ENCODE results near the gene MYCBP2.

MYCBP2 gene

GRCh38 chr13:77239312-77239711 is 87.6 kb downstream of the MYCBP2 start:
- ChIA-PET POLR2A (no interaction called here), CTCF (no interaction called here)
- no peak for TF ChIP-seq CTCF (IDR thresholded peaks at IDR 0.05; ENCODE audit: control extremely low read depth, extremely low read depth, low read depth, missing control alignments)
- DNase-seq (ENCODE audit: extremely low spot score) = no peak

GRCh38 chr13:77235456-77236022 is 91.4 kb downstream of the MYCBP2 start:
- ChIA-PET POLR2A (no interaction called here), CTCF (interaction anchor here (1.4 to 1.9 kb wide), 2 partner anchors 8 to 243 kb away, joined by 4 to 6 read pairs; no protein-coding TSS in a partner anchor)
- DNase-seq (ENCODE audit: extremely low spot score) = no peak
- TF ChIP-seq CTCF (IDR thresholded peaks at IDR 0.05; ENCODE audit: control extremely low read depth, extremely low read depth, low read depth, missing control alignments) = no peak

DNA sequence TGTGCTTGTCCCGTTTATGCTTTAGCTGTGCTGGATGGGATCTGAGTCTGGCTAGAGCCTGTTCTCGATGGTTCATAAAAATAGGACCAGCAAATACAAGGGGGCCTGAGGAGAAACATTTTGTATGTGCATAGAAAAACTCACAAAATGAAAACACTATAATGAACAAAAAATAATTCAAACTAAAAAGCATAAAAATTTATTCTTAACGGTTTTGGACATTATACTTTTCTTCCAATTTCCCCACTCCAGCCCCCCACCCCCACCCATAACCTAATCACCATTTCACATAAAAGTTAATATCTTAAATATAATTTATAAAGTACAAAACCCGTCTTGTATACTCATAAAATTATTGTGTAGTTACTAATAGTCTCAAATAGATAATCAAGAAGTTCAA is 93.7 kb downstream of the MYCBP2 start:
- no peak for DNase-seq (ENCODE audit: extremely low spot score)
- CTCF ChIA-PET = no interaction called here
- no peak for TF ChIP-seq CTCF (IDR thresholded peaks at IDR 0.05; ENCODE audit: control extremely low read depth, extremely low read depth, low read depth, missing control alignments)
- POLR2A ChIA-PET = no interaction called here

DNA sequence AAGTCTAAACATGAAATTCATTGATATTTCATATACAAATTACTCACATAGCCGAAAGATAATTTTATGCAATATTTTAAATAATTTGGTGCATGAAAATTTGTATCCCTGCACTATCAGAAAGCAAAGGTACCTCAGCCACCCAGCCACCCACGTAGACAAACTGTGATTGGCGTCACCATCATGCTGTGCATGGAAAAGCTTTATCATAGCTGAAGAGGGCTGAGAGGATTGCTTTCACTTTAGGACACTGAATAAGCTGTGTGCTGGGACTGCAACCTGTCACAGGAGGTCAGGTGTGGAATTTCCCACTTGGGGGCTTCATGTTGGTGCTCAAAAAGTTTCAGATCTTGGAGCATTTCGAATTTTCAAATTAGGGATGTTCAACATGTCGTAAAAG is 96.3 kb downstream of the MYCBP2 start:
- no peak for TF ChIP-seq CTCF (IDR thresholded peaks at IDR 0.05; ENCODE audit: control extremely low read depth, extremely low read depth, low read depth, missing control alignments)
- ChIA-PET CTCF (interaction anchor here (0.8 kb wide), 1 partner anchor 248 kb away, joined by 3 read pairs; no protein-coding TSS in a partner anchor), POLR2A (no interaction called here)
- no peak for DNase-seq (ENCODE audit: extremely low spot score)

DNA sequence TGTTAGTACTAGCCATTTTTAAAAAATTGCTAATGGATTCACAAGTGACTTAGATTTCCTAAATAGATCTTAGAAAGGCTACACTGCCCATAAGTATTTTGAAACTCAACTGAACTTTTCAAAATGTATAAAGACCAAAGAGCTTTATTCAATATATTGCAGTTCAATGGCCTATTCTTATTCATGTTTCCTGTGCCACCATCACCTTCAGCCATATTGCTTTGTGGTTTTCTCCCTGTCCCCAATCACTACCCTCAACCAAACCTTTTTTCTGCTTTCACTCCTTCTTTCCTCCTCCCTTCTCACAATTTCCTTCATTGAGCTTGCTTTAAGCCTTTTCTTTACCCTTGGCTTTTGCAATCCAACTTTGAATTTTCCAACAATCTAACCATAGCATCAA is 100.9 kb downstream of the MYCBP2 start:
- CTCF ChIA-PET = interaction anchor here (1.3 to 1.5 kb wide), 2 partner anchors 46 to 253 kb away, joined by 3 read pairs; no protein-coding TSS in a partner anchor
- TF ChIP-seq CTCF (IDR thresholded peaks at IDR 0.05; ENCODE audit: control extremely low read depth, extremely low read depth, low read depth, missing control alignments) = no peak
- no peak for DNase-seq (ENCODE audit: extremely low spot score)
- POLR2A ChIA-PET = no interaction called here

- POLR2A ChIA-PET = no interaction called here
- CTCF ChIA-PET = interaction anchor here (1.1 kb wide), 1 partner anchor 57 kb away, joined by 3 read pairs; no protein-coding TSS in a partner anchor
- TF ChIP-seq CTCF (IDR thresholded peaks at IDR 0.05; ENCODE audit: control extremely low read depth, extremely low read depth, low read depth, missing control alignments) = no peak
- DNase-seq (ENCODE audit: extremely low spot score) = no peak
Measured at GRCh38 chr13:77222909-77223308, 104.0 kb downstream of the MYCBP2 start.
